T-helper 1 cell treated with Interleukin-12 subunit alpha and Interleukin-12 subunit beta and Interleukin-4 antibody, amounts not matched to agents 30 ng/mL and 1 ng/mL, for 36 hours (primary cell): ENCODE data around the gene UIMC1. TPM values are rescaled to one million over a fixed set of nuclear protein-coding genes. Genes with fewer than 3 reads are reported as not detected.

Experiments
- intact Hi-C: fragments of 100-400 bp; cut with micrococcal nuclease; formaldehyde crosslinking; loops from one replicate; pipeline ENCODE4 v1.15.1; 2024
- total RNA-seq: library from RNA; stranded (reverse); gene quantifications from 2 replicates; pipeline ENCODE4 v1.2.3, GENCODE V29; 2022

The UIMC1 gene
- total RNA-seq, 1 donor from 2014 or later = 46.4 TPM

GRCh38 chr5:176956756-176957155 is 49.8 kb downstream of the UIMC1 start:
- intact Hi-C loops = loop anchor here (10.0 kb wide), 2 partner anchors 142 to 1222 kb away; partner anchors contain the start of gene UNC5A

DNA sequence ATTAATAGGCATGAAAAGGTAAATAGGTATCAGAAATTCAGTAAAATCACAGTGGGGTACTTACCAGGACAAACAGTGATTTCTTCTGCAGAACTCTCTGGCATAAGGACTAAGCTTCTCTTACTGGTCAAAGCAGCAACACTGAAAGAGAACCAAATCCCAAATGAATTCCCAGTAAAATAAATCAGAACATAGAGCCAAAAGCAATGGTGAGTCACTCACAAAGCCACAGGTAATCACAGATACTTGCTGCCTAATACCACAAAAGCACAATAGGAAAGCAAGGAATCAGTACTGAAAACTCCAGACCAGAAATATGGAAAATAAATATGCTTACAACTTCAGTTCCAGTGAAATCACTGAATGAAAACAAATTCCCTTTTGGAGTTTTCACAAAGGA is 50.7 kb downstream of the UIMC1 start:
- intact Hi-C loops = loop anchor here (10.0 kb wide), 2 partner anchors 141 to 1221 kb away; partner anchors contain the start of gene UNC5A

- intact Hi-C loops = loop anchor here (10.0 kb wide), 2 partner anchors 139 to 1219 kb away; partner anchors contain the start of gene UNC5A
Observed at GRCh38 chr5:176954050-176954449, 52.5 kb downstream of the UIMC1 start.

DNA sequence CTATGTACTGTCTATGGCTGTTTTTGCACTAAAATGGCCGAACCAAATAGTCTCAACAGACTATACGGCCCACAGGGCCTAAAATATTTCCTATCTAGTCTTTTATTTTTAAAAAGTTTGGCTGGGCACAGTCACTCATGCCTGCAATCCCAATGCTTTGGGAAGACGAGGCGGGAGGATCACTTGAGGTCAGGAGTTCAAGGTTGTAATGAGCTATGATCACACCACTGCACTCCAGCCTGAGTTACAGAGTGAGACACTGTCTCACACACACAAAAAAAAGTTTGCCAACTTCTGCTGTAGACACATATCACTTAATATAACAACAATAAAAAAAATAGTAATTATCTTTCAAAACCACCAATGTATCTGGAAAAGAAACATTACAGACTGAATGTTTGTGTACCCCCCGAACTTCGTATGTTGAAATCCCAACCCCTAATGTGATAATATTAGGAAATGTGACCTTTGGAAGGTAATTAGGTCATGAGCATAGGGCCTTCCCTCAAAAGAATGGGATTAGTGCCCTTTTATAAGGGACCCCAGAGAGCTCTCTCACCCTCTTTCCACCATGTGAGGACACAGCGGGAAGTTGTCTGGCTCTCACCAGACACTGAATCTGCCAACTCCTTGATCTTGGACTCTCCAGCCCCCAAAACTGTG is 53.9 kb downstream of the UIMC1 start:
- intact Hi-C loops = loop anchor here (10.0 kb wide), 2 partner anchors 138 to 1218 kb away; partner anchors contain the start of gene UNC5A

DNA sequence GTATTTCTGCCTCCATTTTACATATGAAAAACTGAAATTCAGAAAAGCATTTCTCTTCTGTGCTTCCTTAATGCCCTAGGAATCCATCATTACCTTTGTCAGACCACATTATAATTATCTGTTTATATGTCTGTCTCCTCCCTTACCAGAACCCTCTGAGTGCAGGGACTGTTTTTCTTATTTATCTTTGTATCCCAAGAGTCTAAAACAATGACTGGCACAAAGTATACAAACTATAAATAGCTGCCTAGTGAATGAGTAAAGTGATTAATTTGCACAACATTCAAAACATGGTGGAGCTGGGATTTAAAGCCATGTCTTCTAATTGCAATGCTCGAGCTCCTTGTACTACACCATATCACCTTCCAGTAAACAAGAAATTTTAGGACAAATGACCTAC is 58.1 kb downstream of the UIMC1 start:
- intact Hi-C loops = no loop called here

GRCh38 chr5:176947847-176948246 is 58.7 kb downstream of the UIMC1 start:
- intact Hi-C loops = no loop called here

GRCh38 chr5:176944268-176944667 is 62.3 kb downstream of the UIMC1 start:
- intact Hi-C loops = no loop called here

GRCh38 chr5:176943816-176944215 is 62.8 kb downstream of the UIMC1 start:
- intact Hi-C loops = no loop called here

GRCh38 chr5:176941951-176942350 is 64.6 kb downstream of the UIMC1 start:
- intact Hi-C loops = no loop called here

- intact Hi-C loops = no loop called here
Observed at GRCh38 chr5:176938472-176938871, 68.1 kb downstream of the UIMC1 start.

GRCh38 chr5:176935017-176935416 is 71.6 kb downstream of the UIMC1 start:
- intact Hi-C loops = no loop called here

DNA sequence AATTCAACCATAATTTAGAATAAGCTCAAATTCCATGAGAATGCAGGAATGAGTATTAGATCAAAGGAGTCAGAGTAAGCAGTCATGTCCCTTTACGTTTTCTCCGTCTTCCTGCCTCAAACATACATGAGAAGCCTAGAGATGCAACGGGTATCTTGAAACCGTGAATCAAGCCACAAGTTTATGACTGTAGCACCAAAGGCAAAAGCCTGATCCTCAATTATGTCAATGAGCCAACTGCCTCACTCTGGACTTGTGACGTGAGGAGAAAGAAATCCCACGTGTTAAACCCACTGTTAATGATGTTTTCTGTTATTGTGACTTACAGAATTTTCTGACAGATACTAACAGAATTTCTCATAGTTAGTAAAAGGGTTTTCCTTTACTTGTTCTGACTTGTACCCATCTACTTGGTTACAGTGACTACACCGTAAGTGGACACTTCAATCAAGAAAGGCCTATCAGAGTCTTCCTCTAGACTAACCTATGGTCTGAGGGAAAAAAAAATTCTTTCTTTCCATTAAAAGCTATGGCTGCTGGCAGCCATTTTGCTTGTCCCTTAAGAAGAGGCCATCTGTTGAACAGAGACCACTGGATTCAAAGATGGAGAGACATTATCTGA is 72.2 kb downstream of the UIMC1 start:
- intact Hi-C loops = no loop called here

GRCh38 chr5:176929654-176930053 is 76.9 kb downstream of the UIMC1 start:
- intact Hi-C loops = no loop called here

GRCh38 chr5:176927562-176927961 is 79.0 kb downstream of the UIMC1 start:
- intact Hi-C loops = no loop called here

- intact Hi-C loops = no loop called here
Observed at GRCh38 chr5:176922817-176923216, 83.8 kb downstream of the UIMC1 start.

- intact Hi-C loops = no loop called here
Observed at GRCh38 chr5:176921714-176922113, 84.9 kb downstream of the UIMC1 start.

GRCh38 chr5:176918613-176919012 is 88.0 kb downstream of the UIMC1 start:
- intact Hi-C loops = no loop called here

GRCh38 chr5:176916337-176916736 is 90.2 kb downstream of the UIMC1 start:
- intact Hi-C loops = no loop called here

GRCh38 chr5:176915906-176916305 is 90.7 kb downstream of the UIMC1 start:
- intact Hi-C loops = no loop called here

- intact Hi-C loops = no loop called here
Observed at GRCh38 chr5:176912115-176912514, 94.5 kb downstream of the UIMC1 start.

GRCh38 chr5:176908675-176909368 is 97.8 kb downstream of the UIMC1 start:
- intact Hi-C loops = no loop called here

DNA sequence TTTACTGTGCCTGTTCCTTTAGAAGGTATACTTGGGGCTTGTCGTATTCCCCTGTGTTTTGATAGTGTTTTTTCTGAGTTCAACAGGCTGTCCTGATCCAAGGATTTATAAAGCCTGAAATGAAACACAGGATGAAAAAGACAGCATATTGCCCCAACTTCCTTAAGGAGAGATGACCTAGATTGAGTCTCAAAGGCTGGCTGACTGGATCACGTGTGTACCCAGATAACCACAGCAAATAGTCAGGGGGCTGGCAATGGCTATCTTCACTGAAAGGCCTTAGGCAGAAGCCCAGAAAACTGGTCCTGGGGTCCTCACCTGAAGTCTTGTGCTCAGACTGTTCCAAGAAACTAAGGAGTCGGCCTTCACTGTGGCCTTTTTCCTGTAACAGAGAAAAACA is 99.8 kb downstream of the UIMC1 start:
- intact Hi-C loops = no loop called here
